Stimulated activated CD4-positive, alpha-beta T cell treated with anti-CD3 and anti-CD28 coated beads, Interleukin-2, amount 100 ng/mL, for 4 hours (primary cell): ENCODE results near the gene PRKACB.
"Not testable (repeated sequence)": the region's sequence is repeated elsewhere in the genome, so short reads cannot be mapped to it uniquely, and the experiment has no call there.

Source experiments
- DNase-seq: peaks from one replicate; pipeline ENCODE4 v3.0.0-alpha.2; 2020; ENCODE audit warnings: low read depth

Gene PRKACB

GRCh38 chr1:84223751-84224432 is 79.8 kb downstream of the PRKACB start:
- no peak for DNase-seq

DNA sequence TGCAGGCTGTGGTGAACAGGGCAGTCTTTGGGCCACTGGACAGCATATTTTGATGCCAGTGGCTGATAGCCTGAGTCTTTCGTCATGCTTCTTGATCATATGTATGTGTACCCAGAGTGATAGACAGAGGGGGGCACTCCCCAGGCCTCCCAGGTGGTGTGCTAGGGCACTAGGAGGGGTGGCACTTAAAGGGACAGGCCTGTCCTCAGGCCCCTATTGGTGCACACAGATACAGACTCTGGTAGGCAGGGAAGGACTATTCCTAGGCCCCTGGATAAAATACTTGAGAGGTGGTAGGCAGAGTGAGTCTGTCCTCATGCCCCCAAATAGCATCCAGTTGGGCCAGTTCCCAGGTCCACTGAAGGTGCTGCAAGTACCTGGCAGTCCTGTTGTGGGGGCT is 80.8 kb downstream of the PRKACB start:
- no peak for DNase-seq

GRCh38 chr1:84225646-84226045 is 81.6 kb downstream of the PRKACB start:
- no peak for DNase-seq

DNA sequence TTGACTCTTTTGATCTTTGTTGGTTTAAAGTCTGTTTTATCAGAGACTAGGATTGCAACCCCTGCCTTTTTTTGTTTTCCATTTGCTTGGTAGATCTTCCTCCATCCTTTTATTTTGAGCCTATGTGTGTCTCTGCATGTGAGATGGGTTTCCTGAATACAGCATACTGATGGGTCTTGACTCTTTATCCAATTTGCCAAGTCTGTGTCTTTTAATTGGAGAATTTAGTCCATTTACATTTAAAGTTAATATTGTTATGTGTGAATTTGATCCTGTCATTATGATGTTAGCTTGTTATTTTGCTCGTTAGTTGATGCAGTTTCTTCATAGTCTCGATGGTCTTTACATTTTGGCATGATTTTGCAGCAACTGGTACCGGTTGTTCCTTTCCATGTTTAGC is 88.6 kb downstream of the PRKACB start:
- DNase-seq = not testable (repeated sequence)

DNA sequence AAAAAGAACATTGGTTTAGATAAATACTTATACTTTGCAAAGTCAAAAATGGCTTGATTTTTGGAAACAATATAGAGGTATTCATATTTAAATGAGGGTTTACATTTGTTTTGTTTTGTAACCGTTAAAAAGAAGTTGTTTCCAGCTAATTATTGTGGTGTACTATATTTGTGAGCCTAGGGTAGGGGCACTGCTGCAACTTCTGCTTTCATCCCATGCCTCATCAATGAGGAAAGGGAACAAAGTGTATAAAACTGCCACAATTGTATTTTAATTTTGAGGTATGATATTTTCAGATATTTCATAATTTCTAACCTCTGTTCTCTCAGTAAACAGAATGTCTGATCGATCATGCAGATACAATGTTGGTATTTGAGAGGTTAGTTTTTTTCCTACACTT is 92.2 kb downstream of the PRKACB start:
- no peak for DNase-seq

DNA sequence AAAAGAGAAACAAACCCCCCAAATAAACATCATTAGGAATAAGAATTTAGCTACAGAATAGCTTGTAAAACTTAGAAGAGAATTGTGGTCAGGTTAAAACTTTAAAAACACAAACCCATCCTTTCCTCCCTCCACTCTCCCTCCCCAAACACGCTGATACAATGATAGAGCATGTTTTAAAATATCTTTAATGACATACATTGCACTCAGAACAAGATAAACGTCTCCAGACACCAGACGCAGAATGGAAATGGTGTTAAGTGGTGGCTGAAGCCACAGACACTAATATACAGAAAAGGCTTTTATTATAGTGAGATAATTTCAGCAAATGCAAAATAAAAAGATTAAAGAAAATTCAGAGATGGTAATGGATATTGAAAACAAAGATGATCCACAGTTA is 98.6 kb downstream of the PRKACB start:
- no peak for DNase-seq

DNA sequence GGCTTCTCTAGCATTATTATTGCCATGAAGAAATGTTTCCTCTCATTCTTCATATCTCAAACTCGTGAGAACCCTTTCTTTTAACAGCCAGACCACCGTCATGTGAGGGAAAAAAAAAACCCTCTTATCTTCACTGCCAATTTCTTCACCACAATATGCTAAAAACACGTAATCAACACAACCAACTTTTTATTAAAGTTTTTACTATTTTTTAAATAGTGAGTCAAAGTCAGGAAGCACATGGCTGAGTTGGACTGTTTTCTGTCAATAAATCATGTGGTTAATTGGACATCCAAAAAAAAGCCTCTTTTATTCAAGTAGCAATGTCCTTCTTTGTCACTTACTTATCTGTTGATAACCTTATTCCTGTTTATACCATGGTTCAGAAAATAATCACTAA is 101.5 kb downstream of the PRKACB start:
- no peak for DNase-seq

- no peak for DNase-seq
These were observed 102.1 kb downstream of the PRKACB start for GRCh38 chr1:84246213-84246612.

DNA sequence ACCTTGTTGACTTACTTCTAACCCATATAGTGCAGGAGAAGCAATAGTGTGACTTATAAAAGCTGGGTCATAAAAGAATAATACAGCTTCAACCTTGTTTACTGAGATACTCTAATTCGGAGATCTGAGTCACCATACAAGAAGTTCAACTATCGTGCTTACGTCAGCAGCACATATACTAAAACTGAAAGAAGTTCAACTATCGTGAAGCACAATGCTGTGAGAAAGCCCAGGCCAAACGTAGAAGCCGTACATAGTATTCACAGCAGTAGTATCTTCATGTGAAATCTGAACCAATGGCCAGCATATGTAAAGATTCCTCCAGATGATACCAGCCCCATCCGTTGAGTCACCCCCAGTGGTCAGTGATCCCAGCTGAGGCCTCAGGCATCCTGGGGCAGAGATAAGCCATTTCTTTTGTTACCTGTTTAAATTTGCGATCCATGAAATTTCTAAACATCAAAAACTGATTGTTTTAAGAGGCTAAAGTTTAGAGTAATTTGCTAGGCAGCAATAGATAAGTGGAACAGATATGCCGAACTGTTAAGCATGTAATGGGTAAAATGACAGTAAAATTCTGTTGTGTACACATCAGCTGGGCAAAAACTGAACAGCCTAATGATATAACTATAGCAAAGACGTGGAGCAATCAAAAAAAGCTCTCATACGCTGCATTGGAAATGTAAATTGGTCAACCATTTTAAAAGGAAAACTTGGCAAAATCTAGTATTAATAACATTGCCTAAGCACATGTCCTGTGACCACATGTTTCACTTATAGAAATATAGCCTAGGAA is 103.6 kb downstream of the PRKACB start:
- no peak for DNase-seq

- DNase-seq = no peak
These were observed 106.6 kb downstream of the PRKACB start for GRCh38 chr1:84250668-84251067.

DNA sequence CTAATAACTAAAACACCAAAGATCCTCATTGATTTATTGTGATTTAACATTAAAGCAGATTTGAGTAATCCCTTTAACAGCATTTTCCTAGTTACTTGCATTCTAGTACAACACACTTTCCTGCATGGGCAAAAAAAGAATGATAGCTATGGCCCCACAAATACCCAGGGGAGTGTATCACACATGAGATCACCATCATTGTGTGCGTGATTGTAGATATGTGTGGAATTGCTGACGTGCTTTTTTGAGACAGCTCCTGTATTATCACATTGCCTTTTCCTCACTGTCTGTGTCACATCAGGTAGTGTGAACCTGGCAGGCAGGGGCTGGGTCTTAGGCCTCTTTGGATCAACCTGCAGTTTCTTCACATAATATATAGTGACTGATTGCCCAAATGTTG is 109.0 kb downstream of the PRKACB start:
- DNase-seq = no peak

GRCh38 chr1:84253891-84254290 is 109.8 kb downstream of the PRKACB start:
- DNase-seq = no peak

GRCh38 chr1:84254703-84255238 is 110.7 kb downstream of the PRKACB start:
- no peak for DNase-seq

GRCh38 chr1:84255582-84255981 is 111.5 kb downstream of the PRKACB start:
- no peak for DNase-seq

- DNase-seq = no peak
These were observed 113.5 kb downstream of the PRKACB start for GRCh38 chr1:84257617-84258016.

GRCh38 chr1:84259376-84259775 is 115.3 kb downstream of the PRKACB start:
- DNase-seq = no peak

GRCh38 chr1:84259989-84260388 is 115.9 kb downstream of the PRKACB start:
- DNase-seq = no peak

DNA sequence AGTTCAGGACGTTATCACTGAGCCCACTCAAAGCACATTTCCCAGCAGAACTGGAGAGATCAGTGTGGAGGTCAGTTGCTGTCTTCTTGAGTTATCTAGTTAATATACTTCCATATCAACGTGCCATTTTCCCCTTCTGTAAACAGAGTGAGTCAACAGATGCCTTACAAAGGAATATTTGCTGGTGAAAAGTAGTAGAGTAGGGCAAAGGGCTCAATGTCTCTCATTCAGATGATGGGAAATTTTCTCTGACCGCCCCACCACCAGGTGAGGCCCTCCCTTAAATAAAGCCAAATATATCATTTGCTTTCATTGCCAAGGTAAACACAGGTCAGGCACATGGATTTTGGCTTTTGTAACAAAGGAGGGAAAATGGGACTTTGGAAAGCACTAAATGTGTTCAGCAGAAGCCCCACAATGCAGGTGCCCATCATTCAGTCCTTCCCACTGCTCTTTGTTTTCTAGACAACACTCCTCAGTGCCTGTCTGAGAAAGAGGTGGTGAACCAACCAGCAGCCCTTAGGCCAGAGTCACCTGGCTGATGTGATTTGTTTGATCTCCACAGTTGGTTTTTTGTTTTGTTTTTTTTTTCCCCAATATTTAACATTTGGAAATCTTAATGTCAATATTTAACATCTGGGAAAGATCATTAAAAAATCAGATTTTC is 116.9 kb downstream of the PRKACB start:
- DNase-seq = no peak

- DNase-seq = no peak
These were observed 120.9 kb downstream of the PRKACB start for GRCh38 chr1:84264961-84265360.

DNA sequence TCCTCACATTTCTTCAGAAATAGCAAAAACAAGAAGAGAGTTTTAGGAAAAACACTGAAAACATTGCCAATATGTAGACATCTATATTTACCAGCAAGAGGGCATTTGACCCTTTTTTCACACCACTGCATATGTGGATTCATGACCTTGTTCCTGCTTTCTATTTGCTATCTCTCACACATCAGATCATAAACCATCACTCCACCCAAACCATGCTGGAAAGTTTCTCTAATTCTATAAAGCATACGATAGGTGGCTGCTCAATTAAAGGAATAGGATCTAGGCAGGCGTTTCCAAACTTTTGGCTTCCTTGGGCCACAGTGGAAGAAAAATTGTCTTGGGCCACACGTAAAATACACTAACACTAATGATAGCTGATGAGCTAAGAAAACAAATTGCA is 121.8 kb downstream of the PRKACB start:
- no peak for DNase-seq

- DNase-seq = no peak
These were observed 122.7 kb downstream of the PRKACB start for GRCh38 chr1:84266748-84267147.

GRCh38 chr1:84267476-84267875 is 123.4 kb downstream of the PRKACB start:
- DNase-seq = no peak

DNA sequence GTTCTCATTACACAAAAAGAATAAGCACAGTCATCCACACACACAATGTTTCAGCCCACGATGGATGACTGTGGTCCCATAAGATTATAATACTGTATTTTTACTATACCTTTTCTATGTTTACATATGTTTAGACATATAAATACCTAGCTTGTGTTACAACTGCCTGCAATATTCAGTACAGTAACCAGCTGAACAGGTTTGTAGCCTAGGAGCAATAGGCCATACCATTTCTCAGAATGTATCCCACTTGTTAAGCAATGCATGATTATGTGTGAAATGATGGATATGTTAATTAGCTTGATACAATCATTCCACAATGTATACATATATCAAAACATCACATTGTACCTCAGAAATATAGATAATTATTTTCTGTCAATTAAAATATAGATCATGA is 124.3 kb downstream of the PRKACB start:
- DNase-seq = no peak
